ENCODE measurements around the gene KLK7. TPM values are rescaled to one million over a fixed set of nuclear protein-coding genes. Genes with fewer than 3 reads are reported as not detected.

KLK7 gene
- polyA plus RNA-seq, 1 of the 3 experiments (the other 2 are of a cell fraction), result not detected

DNA sequence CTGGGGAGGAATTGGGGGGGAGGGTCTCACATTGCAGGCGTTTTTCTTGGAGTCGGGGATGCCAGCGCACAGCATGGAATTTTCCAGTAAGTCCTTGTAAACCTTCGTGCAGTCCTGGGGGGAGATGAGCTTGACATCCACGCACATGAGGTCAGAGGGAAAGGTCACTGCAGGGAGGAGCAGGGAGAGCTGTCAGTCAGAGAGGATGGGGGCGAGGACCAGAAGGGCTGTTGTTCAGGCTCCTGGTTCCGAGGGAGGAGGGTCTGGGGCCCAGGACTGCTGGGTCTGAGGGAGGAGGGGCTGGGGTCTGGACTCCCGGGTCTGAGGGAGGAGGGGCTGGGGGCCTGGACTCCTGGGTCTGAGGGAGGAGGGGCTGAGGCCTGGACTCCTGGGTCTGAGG is 4.0 kb downstream of the KLK7 start (continued):
- TF ChIP-seq REST (IDR thresholded peaks at IDR 0.05; ENCODE audit: low read depth, low read length), result no peak

DNA sequence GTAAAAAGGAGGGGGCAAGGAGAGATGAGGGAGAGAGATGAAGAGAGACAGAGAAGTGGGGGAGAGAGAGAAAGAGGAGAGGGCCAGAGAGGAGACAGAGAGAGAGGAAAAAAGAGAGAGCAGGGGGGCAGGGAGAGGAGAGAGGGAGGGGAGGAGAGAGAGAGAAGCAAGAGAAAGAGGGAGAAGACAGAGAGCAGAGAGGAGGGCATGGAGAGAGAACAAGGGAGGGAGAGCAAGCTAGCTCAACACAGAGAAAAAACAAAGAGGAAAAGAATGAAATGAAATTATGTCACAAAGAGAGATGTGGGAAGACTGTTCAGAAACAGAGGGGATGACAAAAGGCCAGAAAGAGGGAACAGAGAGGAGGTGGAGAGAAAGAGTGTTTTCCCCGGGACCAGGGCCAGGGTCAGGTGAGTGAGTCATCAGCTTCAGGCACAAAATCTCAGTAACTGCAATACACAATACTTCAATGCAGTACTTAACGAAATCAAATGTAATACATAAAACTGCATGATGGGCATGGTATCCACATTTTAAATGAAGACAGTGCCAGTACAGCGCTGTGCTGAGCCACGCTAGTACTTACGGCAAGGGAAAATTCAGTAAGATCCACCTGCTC is 4.8 kb downstream of the KLK7 start:
- Histone ChIP-seq H3F3A (replicated peaks; ENCODE audit: insufficient read depth) (no peaks in the 10 kb centered on the region), H3K79me2 (ENCODE audit: insufficient read depth) (no peaks in the 10 kb centered on the region), H3K36me3 (replicated peaks in 1 of 2; ENCODE audit: control insufficient read depth in 1 of 2, insufficient read depth in 2 of 2, low read length in 1 of 2) (no peaks in the 10 kb centered on the region), H3K27me3 (ENCODE audit: insufficient read depth) (no peaks in the 10 kb centered on the region; the same call in 1 of the 2 replicates), H3K4me3 (ENCODE audit: low read depth in 2 of 2, low read length in 1 of 2) (no peak overlapping the region), H3K4me2 (no peak overlapping the region), H4K20me1 (ENCODE audit: insufficient read depth) (no peaks in the 10 kb centered on the region), H3K4me1 (ENCODE audit: control insufficient read depth in 1 of 2, insufficient read depth in 2 of 2, low read depth in 1 of 2, low read length in 1 of 2) (no peaks in the 10 kb centered on the region), H3K9me2 (no peaks in the 10 kb centered on the region), H3K27ac (ENCODE audit: low read depth in 2 of 2, low read length in 1 of 2) (no peak overlapping the region), H3K9me3 (no peaks in the 10 kb centered on the region), H2AFZ (ENCODE audit: low read depth) (no peak overlapping the region), H3K9ac (no peak overlapping the region)
- TF ChIP-seq RAD21 (IDR thresholded peaks at IDR 0.05; ENCODE audit: low read length) (no peak), POLR2AphosphoS5 (IDR thresholded peaks at IDR 0.05; ENCODE audit: low read depth, low read length) (no peak), IRF3 (IDR thresholded peaks at IDR 0.05; ENCODE audit: low read depth, low read length) (no peak), USF2 (IDR thresholded peaks at IDR 0.05; ENCODE audit: borderline replicate concordance, low read depth, low read length) (no peak), SIN3A (IDR thresholded peaks at IDR 0.05; ENCODE audit: borderline replicate concordance, low read depth, low read length) (no peak), GATA2 (CRISPR knock-in tag; IDR thresholded peaks at IDR 0.05) (no peak), NRF1 (IDR thresholded peaks at IDR 0.05; ENCODE audit: low read depth, low read length) (no peak)
- POLR2A ChIA-PET, result no interaction called here
- no peak for DNase-seq
- CTCF ChIA-PET, result no interaction called here
- WGBS (ENCODE audit: low lambda C conversion rate), result 35% methylated on average over 5 of the region's 5 CpGs

DNA sequence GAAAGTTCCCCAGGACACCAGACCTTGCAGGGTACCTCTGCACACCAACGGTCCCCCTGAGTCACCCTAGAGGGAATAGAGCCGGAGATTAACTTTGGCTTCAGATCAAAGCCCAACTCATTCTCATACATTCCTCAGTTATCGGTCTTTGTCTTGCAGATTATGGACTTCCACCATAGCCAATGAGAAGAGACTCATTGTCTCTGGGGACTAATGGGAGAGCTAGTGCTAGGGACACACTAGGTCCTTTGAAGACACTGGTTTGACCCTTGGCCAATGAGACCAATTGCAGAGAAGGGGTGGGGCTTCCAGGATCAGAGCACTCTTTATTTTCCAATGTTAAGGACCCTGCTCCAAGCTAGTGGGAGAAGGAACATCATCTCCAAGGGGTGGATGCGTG is 6.1 kb downstream of the KLK7 start:
- H3K79me2 ChIP-seq (ENCODE audit: insufficient read depth), result no peaks in the 10 kb centered on the region
- ChIA-PET CTCF (no interaction called here), POLR2A (no interaction called here)
- peaks cover 5% of the 10 kb centered on the region; the same call in 1 of the 2 replicates for H3K27me3 ChIP-seq (ENCODE audit: insufficient read depth)
- H3K4me3 ChIP-seq (ENCODE audit: low read depth in 2 of 2, low read length in 1 of 2), result no peak overlapping the region
- no peaks in the 10 kb centered on the region for H3K9me3 ChIP-seq
- H3F3A ChIP-seq (replicated peaks; ENCODE audit: insufficient read depth), result no peaks in the 10 kb centered on the region
- H3K4me2 ChIP-seq, result no peak overlapping the region
- H3K9me2 ChIP-seq, result no peaks in the 10 kb centered on the region
- H3K9ac ChIP-seq, result no peak overlapping the region
- H4K20me1 ChIP-seq (ENCODE audit: insufficient read depth), result no peaks in the 10 kb centered on the region
- no peak overlapping the region for H3K27ac ChIP-seq (ENCODE audit: low read depth in 2 of 2, low read length in 1 of 2)
- no peaks in the 10 kb centered on the region for H3K36me3 ChIP-seq (replicated peaks in 1 of 2; ENCODE audit: control insufficient read depth in 1 of 2, insufficient read depth in 2 of 2, low read length in 1 of 2)
- no peak for DNase-seq
- no peaks in the 10 kb centered on the region for H3K4me1 ChIP-seq (ENCODE audit: control insufficient read depth in 1 of 2, insufficient read depth in 2 of 2, low read depth in 1 of 2, low read length in 1 of 2)
- no peak overlapping the region for H2AFZ ChIP-seq (ENCODE audit: low read depth)
- WGBS (ENCODE audit: low lambda C conversion rate), result 27% methylated on average over 4 of the region's 4 CpGs
- TF ChIP-seq, protein P1, sequence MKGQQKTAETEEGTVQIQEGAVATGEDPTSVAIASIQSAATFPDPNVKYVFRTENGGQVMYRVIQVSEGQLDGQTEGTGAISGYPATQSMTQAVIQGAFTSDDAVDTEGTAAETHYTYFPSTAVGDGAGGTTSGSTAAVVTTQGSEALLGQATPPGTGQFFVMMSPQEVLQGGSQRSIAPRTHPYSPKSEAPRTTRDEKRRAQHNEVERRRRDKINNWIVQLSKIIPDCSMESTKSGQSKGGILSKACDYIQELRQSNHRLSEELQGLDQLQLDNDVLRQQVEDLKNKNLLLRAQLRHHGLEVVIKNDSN (IDR thresholded peaks at IDR 0.05; ENCODE audit: borderline replicate concordance, low read depth), result no peak
- TF ChIP-seq, protein P2, sequence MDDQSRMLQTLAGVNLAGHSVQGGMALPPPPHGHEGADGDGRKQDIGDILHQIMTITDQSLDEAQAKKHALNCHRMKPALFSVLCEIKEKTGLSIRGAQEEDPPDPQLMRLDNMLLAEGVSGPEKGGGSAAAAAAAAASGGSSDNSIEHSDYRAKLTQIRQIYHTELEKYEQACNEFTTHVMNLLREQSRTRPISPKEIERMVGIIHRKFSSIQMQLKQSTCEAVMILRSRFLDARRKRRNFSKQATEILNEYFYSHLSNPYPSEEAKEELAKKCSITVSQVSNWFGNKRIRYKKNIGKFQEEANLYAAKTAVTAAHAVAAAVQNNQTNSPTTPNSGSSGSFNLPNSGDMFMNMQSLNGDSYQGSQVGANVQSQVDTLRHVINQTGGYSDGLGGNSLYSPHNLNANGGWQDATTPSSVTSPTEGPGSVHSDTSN (IDR thresholded peaks at IDR 0.05), result no peak
- TF ChIP-seq GABPA (IDR thresholded peaks at IDR 0.05; ENCODE audit: low read depth), result no peak
- no peak for TF ChIP-seq FOXJ3 (CRISPR knock-in tag; IDR thresholded peaks at IDR 0.05)
- TF ChIP-seq, protein P3, sequence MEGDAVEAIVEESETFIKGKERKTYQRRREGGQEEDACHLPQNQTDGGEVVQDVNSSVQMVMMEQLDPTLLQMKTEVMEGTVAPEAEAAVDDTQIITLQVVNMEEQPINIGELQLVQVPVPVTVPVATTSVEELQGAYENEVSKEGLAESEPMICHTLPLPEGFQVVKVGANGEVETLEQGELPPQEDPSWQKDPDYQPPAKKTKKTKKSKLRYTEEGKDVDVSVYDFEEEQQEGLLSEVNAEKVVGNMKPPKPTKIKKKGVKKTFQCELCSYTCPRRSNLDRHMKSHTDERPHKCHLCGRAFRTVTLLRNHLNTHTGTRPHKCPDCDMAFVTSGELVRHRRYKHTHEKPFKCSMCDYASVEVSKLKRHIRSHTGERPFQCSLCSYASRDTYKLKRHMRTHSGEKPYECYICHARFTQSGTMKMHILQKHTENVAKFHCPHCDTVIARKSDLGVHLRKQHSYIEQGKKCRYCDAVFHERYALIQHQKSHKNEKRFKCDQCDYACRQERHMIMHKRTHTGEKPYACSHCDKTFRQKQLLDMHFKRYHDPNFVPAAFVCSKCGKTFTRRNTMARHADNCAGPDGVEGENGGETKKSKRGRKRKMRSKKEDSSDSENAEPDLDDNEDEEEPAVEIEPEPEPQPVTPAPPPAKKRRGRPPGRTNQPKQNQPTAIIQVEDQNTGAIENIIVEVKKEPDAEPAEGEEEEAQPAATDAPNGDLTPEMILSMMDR (IDR thresholded peaks at IDR 0.05), result no peak
- TF ChIP-seq SIN3A (IDR thresholded peaks at IDR 0.05; ENCODE audit: borderline replicate concordance, low read depth, low read length), result no peak
- TF ChIP-seq EP300 (IDR thresholded peaks at IDR 0.05; ENCODE audit: borderline replicate concordance in 1 of 2, low read depth in 1 of 2, low read length in 1 of 2), result no peak
- TF ChIP-seq EZH2phosphoT487 (IDR thresholded peaks at IDR 0.05; ENCODE audit: borderline replicate concordance, low read depth), result no peak

All from SK-N-SH (cell line).